ENCODE measurements around the gene RAD51B.

GRCh38 chr14:68775614-68776126, 956.1 kb downstream of the RAD51B start:
- TF ChIP-seq CTCF (IDR thresholded peaks at IDR 0.05) = no peak
- no peak for TF ChIP-seq EP300 (IDR thresholded peaks at IDR 0.05)
- TF ChIP-seq POLR2AphosphoS5 (IDR thresholded peaks at IDR 0.05) = no peak
- no peak for TF ChIP-seq POLR2A (IDR thresholded peaks at IDR 0.05)
